ENCODE results near the gene MANEAL. TPM values are rescaled to one million over a fixed set of nuclear protein-coding genes. Genes with fewer than 3 reads are reported as not detected.
"Not testable (repeated sequence)": the region's sequence is repeated elsewhere in the genome, so short reads cannot be mapped to it uniquely, and the experiment has no call there.

The MANEAL gene
- polyA plus RNA-seq, 6 donors from 2014 or later: 1.4 to 4.7 (median 3.0) TPM

GRCh38 chr1:37763791-37764413 lies 29.7 kb upstream of the MANEAL start:
- H3K9me3 Mint-ChIP-seq: peaks cover 0 to 8% (median 4%) of the 10 kb centered on the region in 7 donors
- peaks cover 5 to 10% of the 10 kb centered on the region in 2 donors for H3K36me3 Mint-ChIP-seq
- peaks cover 10 to 25% (median 15%) of the 10 kb centered on the region in 3 donors for H3K4me1 Mint-ChIP-seq
- peak overlapping the region in 1 of 6 donors; percentile 39 for H3K27ac Mint-ChIP-seq
- peak overlapping the region in 2 of 8 donors; percentile 32 to 37 for H3K4me3 Mint-ChIP-seq
- H3K27me3 Mint-ChIP-seq: peaks cover 56 to 75% (median 69%) of the 10 kb centered on the region in 3 donors
- ATAC-seq (ENCODE audit: low read depth in 2 of 2): no peak
- no peak for DNase-seq

GRCh38 chr1:37764414-37764825 lies 29.2 kb upstream of the MANEAL start:
- ATAC-seq (ENCODE audit: low read depth in 2 of 2) (no peak), DNase-seq (no peak)
- peaks cover 10 to 25% (median 15%) of the 10 kb centered on the region in 3 donors for H3K4me1 Mint-ChIP-seq
- peak overlapping the region in 2 of 6 donors; percentile 39 to 82 for H3K27ac Mint-ChIP-seq
- H3K27me3 Mint-ChIP-seq: peaks cover 58 to 80% (median 74%) of the 10 kb centered on the region in 3 donors
- peaks cover 0 to 8% (median 4%) of the 10 kb centered on the region in 7 donors for H3K9me3 Mint-ChIP-seq
- H3K4me3 Mint-ChIP-seq: peak overlapping the region in 4 of 8 donors; percentile 29 to 74 (median 54)
- peaks cover 5 to 10% of the 10 kb centered on the region in 2 donors for H3K36me3 Mint-ChIP-seq

- peak within 1 kb of the TSS in 6 of 8 donors; percentile 45 to 74 (median 60) for H3K4me3 Mint-ChIP-seq
- H3K27me3 Mint-ChIP-seq: peaks cover 61 to 83% (median 79%) of the 10 kb centered on the region in 3 donors
- peaks cover 10 to 25% (median 15%) of the 10 kb centered on the region in 3 donors for H3K4me1 Mint-ChIP-seq
- peaks cover 5 to 10% of the 10 kb centered on the region in 2 donors for H3K36me3 Mint-ChIP-seq
- DNase-seq (no peak), ATAC-seq (ENCODE audit: low read depth in 2 of 2) (no peak)
- peaks cover 0 to 8% (median 4%) of the 10 kb centered on the region in 7 donors for H3K9me3 Mint-ChIP-seq
- H3K27ac Mint-ChIP-seq: peak within 1 kb of the TSS in 4 of 6 donors; percentile 20 to 82 (median 52)
Measured at GRCh38 chr1:37764888-37765441, 28.7 kb upstream of the MANEAL start, which contains the start of gene EPHA10. Gene EPHA10 (minus strand): TSS chr1:37765120. CDS start chr1:37765066, 54 bp downstream.

GRCh38 chr1:37765916-37766664 lies 27.6 kb upstream of the MANEAL start:
- Mint-ChIP-seq H3K9me3 (peaks cover 0 to 8% (median 4%) of the 10 kb centered on the region in 7 donors), H3K36me3 (peaks cover 5 to 10% of the 10 kb centered on the region in 2 donors), H3K4me1 (peaks cover 10 to 25% (median 15%) of the 10 kb centered on the region in 3 donors), H3K27ac (no peak overlapping the region), H3K27me3 (peaks cover 72 to 92% (median 91%) of the 10 kb centered on the region in 3 donors), H3K4me3 (peak overlapping the region in 6 of 8 donors; percentile 32 to 70 (median 52))
- DNase-seq (no peak), ATAC-seq (ENCODE audit: low read depth in 2 of 2) (peak; percentile 60 to 83)

- no peak overlapping the region for H3K4me3 Mint-ChIP-seq
- peaks cover 69 to 88% (median 87%) of the 10 kb centered on the region in 3 donors for H3K27me3 Mint-ChIP-seq
- H3K4me1 Mint-ChIP-seq: peaks cover 10 to 25% (median 15%) of the 10 kb centered on the region in 3 donors
Measured at GRCh38 chr1:37767488-37767887, 26.2 kb upstream of the MANEAL start.

GRCh38 chr1:37771440-37771839 lies 22.2 kb upstream of the MANEAL start:
- Mint-ChIP-seq H3K9me3 (peaks cover 0 to 17% (median 9%) of the 10 kb centered on the region in 7 donors), H3K27me3 (peaks cover 35 to 61% (median 56%) of the 10 kb centered on the region in 3 donors)
- not testable (repeated sequence) for ATAC-seq (ENCODE audit: low read depth in 2 of 2); H3K4me3 Mint-ChIP-seq; H3K4me1 Mint-ChIP-seq; DNase-seq; H3K27ac Mint-ChIP-seq; H3K36me3 Mint-ChIP-seq

More at GRCh38 chr1:37767488-37767887, 26.2 kb upstream of the MANEAL start:
- DNase-seq (no peak), ATAC-seq (ENCODE audit: low read depth in 2 of 2) (no peak)
- peaks cover 5 to 10% of the 10 kb centered on the region in 2 donors for H3K36me3 Mint-ChIP-seq
- peaks cover 0 to 8% (median 4%) of the 10 kb centered on the region in 7 donors for H3K9me3 Mint-ChIP-seq
- no peak overlapping the region for H3K27ac Mint-ChIP-seq

- no peak for ATAC-seq (ENCODE audit: low read depth in 2 of 2)
- peaks cover 5 to 12% (median 9%) of the 10 kb centered on the region in 3 donors for H3K4me1 Mint-ChIP-seq
- DNase-seq: no peak
- H3K36me3 Mint-ChIP-seq: no peaks in the 10 kb centered on the region
- peaks cover 11 to 36% (median 32%) of the 10 kb centered on the region in 3 donors for H3K27me3 Mint-ChIP-seq
- peak overlapping the region in 1 of 6 donors; percentile 42 for H3K27ac Mint-ChIP-seq
- peaks cover 0 to 17% (median 9%) of the 10 kb centered on the region in 7 donors for H3K9me3 Mint-ChIP-seq
- H3K4me3 Mint-ChIP-seq: peak overlapping the region in 1 of 8 donors; percentile 29
Measured at GRCh38 chr1:37776946-37777516, 16.6 kb upstream of the MANEAL start.

GRCh38 chr1:37778654-37779053 lies 15.0 kb upstream of the MANEAL start:
- ATAC-seq (ENCODE audit: low read depth in 2 of 2): no peak
- Mint-ChIP-seq H3K27me3 (peaks cover 11 to 24% (median 23%) of the 10 kb centered on the region in 3 donors), H3K4me1 (peaks cover 5 to 12% (median 9%) of the 10 kb centered on the region in 3 donors), H3K9me3 (peaks cover 0 to 6% (median 2%) of the 10 kb centered on the region in 7 donors), H3K36me3 (no peaks in the 10 kb centered on the region), H3K27ac (no peak overlapping the region), H3K4me3 (peak overlapping the region in 1 of 8 donors; percentile 31)
- no peak for DNase-seq

GRCh38 chr1:37782491-37782890 lies 11.2 kb upstream of the MANEAL start:
- Mint-ChIP-seq H3K27ac (no peak overlapping the region), H3K27me3 (peaks cover 21 to 37% (median 34%) of the 10 kb centered on the region in 3 donors), H3K4me3 (no peak overlapping the region), H3K4me1 (peaks cover 5 to 9% (median 5%) of the 10 kb centered on the region in 3 donors), H3K36me3 (no peaks in the 10 kb centered on the region), H3K9me3 (no peaks in the 10 kb centered on the region)
- no peak for DNase-seq
- no peak for ATAC-seq (ENCODE audit: low read depth in 2 of 2)

- no peaks in the 10 kb centered on the region for H3K9me3 Mint-ChIP-seq
- H3K27ac Mint-ChIP-seq: peak overlapping the region in 1 of 6 donors; percentile 53
- H3K36me3 Mint-ChIP-seq: no peaks in the 10 kb centered on the region
- DNase-seq: no peak
- H3K4me1 Mint-ChIP-seq: peaks cover 16 to 23% (median 17%) of the 10 kb centered on the region in 3 donors
- H3K4me3 Mint-ChIP-seq: peak overlapping the region; percentile 70 to 84 (median 80)
- peaks cover 12 to 45% (median 32%) of the 10 kb centered on the region in 3 donors for H3K27me3 Mint-ChIP-seq
- ATAC-seq (ENCODE audit: low read depth in 2 of 2): no peak
Measured at GRCh38 chr1:37792943-37793686, 532 bp upstream of the MANEAL start.

GRCh38 chr1:37794372-37795339 lies 1.0 kb downstream of the MANEAL start:
- Mint-ChIP-seq H3K9me3 (no peaks in the 10 kb centered on the region), H3K36me3 (peaks cover 2 to 10% of the 10 kb centered on the region in 2 donors), H3K27me3 (peaks cover 11 to 36% (median 30%) of the 10 kb centered on the region in 3 donors), H3K27ac (no peak overlapping the region), H3K4me1 (peaks cover 17 to 23% (median 22%) of the 10 kb centered on the region in 3 donors), H3K4me3 (peak overlapping the region; percentile 73 to 92 (median 88))
- no peak for DNase-seq
- no peak for ATAC-seq (ENCODE audit: low read depth in 2 of 2)

All from naive B cell (primary cell).